ENCODE data around the gene TLCD4. TPM values are rescaled to one million over a fixed set of nuclear protein-coding genes. Genes with fewer than 3 reads are reported as not detected.

TLCD4 gene
- total RNA-seq, 1 donor from 2014 or later, result 11.3 TPM

GRCh38 chr1:95132762-95133161 lies 15.6 kb downstream of the TLCD4 start:
- H3K4me3 ChIP-seq, result no peak overlapping the region
- no peak for ATAC-seq
- intact Hi-C loops (cut with DNase I), result no loop called here
- no peaks in the 10 kb centered on the region for H3K36me3 ChIP-seq
- H3K4me1 ChIP-seq, result no peaks in the 10 kb centered on the region
- no peaks in the 10 kb centered on the region for H3K27me3 ChIP-seq (ENCODE audit: low read depth)
- TF ChIP-seq CTCF (IDR thresholded peaks at IDR 0.05), result no peak
- no peaks in the 10 kb centered on the region for H3K9me3 ChIP-seq
- H3K27ac ChIP-seq, result no peak overlapping the region
- DNase-seq, result no peak

GRCh38 chr1:95133687-95134086 lies 16.5 kb downstream of the TLCD4 start:
- no peak overlapping the region for H3K4me3 ChIP-seq
- no peaks in the 10 kb centered on the region for H3K36me3 ChIP-seq
- DNase-seq, result no peak
- H3K4me1 ChIP-seq, result no peaks in the 10 kb centered on the region
- TF ChIP-seq CTCF (IDR thresholded peaks at IDR 0.05), result no peak
- intact Hi-C loops (cut with DNase I), result no loop called here
- no peak for ATAC-seq
- H3K27me3 ChIP-seq (ENCODE audit: low read depth), result no peaks in the 10 kb centered on the region
- no peak overlapping the region for H3K27ac ChIP-seq
- no peaks in the 10 kb centered on the region for H3K9me3 ChIP-seq

GRCh38 chr1:95138223-95138622 lies 21.1 kb downstream of the TLCD4 start:
- DNase-seq (no peak), ATAC-seq (no peak)
- Histone ChIP-seq H3K27me3 (ENCODE audit: low read depth) (no peaks in the 10 kb centered on the region), H3K4me1 (no peaks in the 10 kb centered on the region), H3K36me3 (no peaks in the 10 kb centered on the region), H3K9me3 (no peaks in the 10 kb centered on the region), H3K4me3 (no peak overlapping the region), H3K27ac (no peak overlapping the region)
- intact Hi-C loops (cut with DNase I), result no loop called here
- no peak for TF ChIP-seq CTCF (IDR thresholded peaks at IDR 0.05)

GRCh38 chr1:95139039-95139438 lies 21.9 kb downstream of the TLCD4 start:
- Histone ChIP-seq H3K27ac (no peak overlapping the region), H3K4me3 (no peak overlapping the region), H3K4me1 (no peaks in the 10 kb centered on the region), H3K9me3 (no peaks in the 10 kb centered on the region), H3K27me3 (ENCODE audit: low read depth) (no peaks in the 10 kb centered on the region), H3K36me3 (no peaks in the 10 kb centered on the region)
- ATAC-seq (no peak), DNase-seq (no peak)
- intact Hi-C loops (cut with DNase I), result no loop called here
- TF ChIP-seq CTCF (IDR thresholded peaks at IDR 0.05), result no peak

GRCh38 chr1:95140791-95141190 lies 23.6 kb downstream of the TLCD4 start:
- no peak overlapping the region for H3K4me3 ChIP-seq
- no peak for DNase-seq
- ATAC-seq, result no peak
- intact Hi-C loops (cut with DNase I), result no loop called here
- no peaks in the 10 kb centered on the region for H3K4me1 ChIP-seq
- TF ChIP-seq CTCF (IDR thresholded peaks at IDR 0.05), result no peak
- H3K27me3 ChIP-seq (ENCODE audit: low read depth), result no peaks in the 10 kb centered on the region
- H3K9me3 ChIP-seq, result no peaks in the 10 kb centered on the region
- no peak overlapping the region for H3K27ac ChIP-seq
- H3K36me3 ChIP-seq, result no peaks in the 10 kb centered on the region

GRCh38 chr1:95145493-95145892 lies 28.3 kb downstream of the TLCD4 start:
- ATAC-seq, result no peak
- H3K27ac ChIP-seq, result no peak overlapping the region
- no peaks in the 10 kb centered on the region for H3K27me3 ChIP-seq (ENCODE audit: low read depth)
- DNase-seq, result no peak
- no peaks in the 10 kb centered on the region for H3K9me3 ChIP-seq
- no peak overlapping the region for H3K4me3 ChIP-seq
- no peak for TF ChIP-seq CTCF (IDR thresholded peaks at IDR 0.05)
- no peaks in the 10 kb centered on the region for H3K36me3 ChIP-seq
- no peaks in the 10 kb centered on the region for H3K4me1 ChIP-seq
- intact Hi-C loops (cut with DNase I), result no loop called here

Data from lower lobe of right lung (tissue), 2 donors.